ENCODE data around the gene KCNS3. TPM values are rescaled to one million over a fixed set of nuclear protein-coding genes. Genes with fewer than 3 reads are reported as not detected.

KCNS3 gene
- total RNA-seq, 1 experiment from 2014 or later = 0.20 TPM

GRCh38 chr2:17966798-17967197, 88.3 kb downstream of the KCNS3 start:
- no peak for TF ChIP-seq CTCF (IDR thresholded peaks at IDR 0.05; ENCODE audit: insufficient read depth in 1 of 2, low read depth in 1 of 2, low read length in 1 of 2, severe bottlenecking in 1 of 2, unreplicated experiment in 1 of 2)
- POLR2A ChIA-PET = no interaction called here

GRCh38 chr2:17969661-17970060, 91.2 kb downstream of the KCNS3 start:
- Mint-ChIP-seq H3K4me3 (ENCODE audit: unreplicated experiment) (no peak overlapping the region), H3K27me3 (ENCODE audit: insufficient read depth, unreplicated experiment) (peaks cover 8% of the 10 kb centered on the region), H3K27ac (ENCODE audit: unreplicated experiment) (no peak overlapping the region), H3K4me1 (ENCODE audit: low read depth, unreplicated experiment) (no peaks in the 10 kb centered on the region), H3K9me3 (ENCODE audit: unreplicated experiment) (no peaks in the 10 kb centered on the region), H3K36me3 (ENCODE audit: insufficient read depth, unreplicated experiment) (no peaks in the 10 kb centered on the region)
- Histone ChIP-seq H3K27me3 (replicated peaks; ENCODE audit: control insufficient read depth, insufficient read depth, low read length) (no peaks in the 10 kb centered on the region), H3K4me3 (ENCODE audit: low read depth, low read length) (no peak overlapping the region), H3K9me3 (no peaks in the 10 kb centered on the region), H3K4me1 (no peaks in the 10 kb centered on the region), H3K36me3 (ENCODE audit: control insufficient read depth, insufficient read depth, low read length) (no peaks in the 10 kb centered on the region)
- no TSS peak for BruUV-seq (replicated peaks)
- TF ChIP-seq CTCF (IDR thresholded peaks at IDR 0.05; ENCODE audit: insufficient read depth in 1 of 2, low read depth in 1 of 2, low read length in 1 of 2, severe bottlenecking in 1 of 2, unreplicated experiment in 1 of 2) = no peak
- no peak for DNase-seq
- ChIA-PET CTCF (no interaction called here), POLR2A (no interaction called here)
- intact Hi-C loops (cut with micrococcal nuclease; ENCODE audit: unreplicated experiment) = loop anchor here (10.0 kb wide), 1 partner anchor 405 kb away; no protein-coding TSS in a partner anchor

More at GRCh38 chr2:17966798-17967197, 88.3 kb downstream of the KCNS3 start:
- Histone ChIP-seq H3K4me3 (ENCODE audit: low read depth, low read length) (no peak overlapping the region), H3K36me3 (ENCODE audit: control insufficient read depth, insufficient read depth, low read length) (no peaks in the 10 kb centered on the region), H3K27me3 (replicated peaks; ENCODE audit: control insufficient read depth, insufficient read depth, low read length) (no peaks in the 10 kb centered on the region), H3K9me3 (no peaks in the 10 kb centered on the region), H3K4me1 (no peaks in the 10 kb centered on the region)
- intact Hi-C loops (cut with micrococcal nuclease; ENCODE audit: unreplicated experiment) = no loop called here
- no peaks in the 10 kb centered on the region for H3K4me1 Mint-ChIP-seq (ENCODE audit: low read depth, unreplicated experiment)
- H3K27me3 Mint-ChIP-seq (ENCODE audit: insufficient read depth, unreplicated experiment) = peaks cover 12% of the 10 kb centered on the region
- BruUV-seq (replicated peaks) = no TSS peak
- CTCF ChIA-PET = no interaction called here
- H3K36me3 Mint-ChIP-seq (ENCODE audit: insufficient read depth, unreplicated experiment) = no peaks in the 10 kb centered on the region
- H3K27ac Mint-ChIP-seq (ENCODE audit: unreplicated experiment) = no peak overlapping the region
- peaks cover 13% of the 10 kb centered on the region for H3K9me3 Mint-ChIP-seq (ENCODE audit: unreplicated experiment)
- no peak for DNase-seq
- no peak overlapping the region for H3K4me3 Mint-ChIP-seq (ENCODE audit: unreplicated experiment)

GRCh38 chr2:17971531-17972125, 93.2 kb downstream of the KCNS3 start:
- no peak for TF ChIP-seq CTCF (IDR thresholded peaks at IDR 0.05; ENCODE audit: insufficient read depth in 1 of 2, low read depth in 1 of 2, low read length in 1 of 2, severe bottlenecking in 1 of 2, unreplicated experiment in 1 of 2)
- Histone ChIP-seq H3K4me1 (no peaks in the 10 kb centered on the region), H3K27me3 (replicated peaks; ENCODE audit: control insufficient read depth, insufficient read depth, low read length) (no peaks in the 10 kb centered on the region), H3K9me3 (no peaks in the 10 kb centered on the region), H3K4me3 (ENCODE audit: low read depth, low read length) (no peak overlapping the region), H3K36me3 (ENCODE audit: control insufficient read depth, insufficient read depth, low read length) (no peaks in the 10 kb centered on the region)
- ChIA-PET CTCF (no interaction called here), POLR2A (no interaction called here)
- no peak overlapping the region for H3K4me3 Mint-ChIP-seq (ENCODE audit: unreplicated experiment)
- H3K36me3 Mint-ChIP-seq (ENCODE audit: insufficient read depth, unreplicated experiment) = no peaks in the 10 kb centered on the region
- DNase-seq = no peak
- no peak overlapping the region for H3K27ac Mint-ChIP-seq (ENCODE audit: unreplicated experiment)
- no TSS peak for BruUV-seq (replicated peaks)
- intact Hi-C loops (cut with micrococcal nuclease; ENCODE audit: unreplicated experiment) = loop anchor here (10.0 kb wide), 1 partner anchor 403 kb away; no protein-coding TSS in a partner anchor
- no peaks in the 10 kb centered on the region for H3K9me3 Mint-ChIP-seq (ENCODE audit: unreplicated experiment)
- peaks cover 8% of the 10 kb centered on the region for H3K27me3 Mint-ChIP-seq (ENCODE audit: insufficient read depth, unreplicated experiment)
- H3K4me1 Mint-ChIP-seq (ENCODE audit: low read depth, unreplicated experiment) = no peaks in the 10 kb centered on the region
